HG02970 (cell line): ENCODE results near the gene PRAMEF5.
"Not testable (repeated sequence)": the region's sequence is repeated elsewhere in the genome, so short reads cannot be mapped to it uniquely, and the experiment has no call there.

ENCODE experiments used
- ATAC-seq: cut with Tn5 transposase; IDR thresholded peaks from one replicate; pipeline ENCODE4 v1.9.1; 2021; ENCODE audit warnings: mild to moderate bottlenecking, moderate library complexity, moderate number of reproducible peaks; ENCODE audit not compliant: unreplicated experiment, low FRiP score

PRAMEF5 gene

DNA sequence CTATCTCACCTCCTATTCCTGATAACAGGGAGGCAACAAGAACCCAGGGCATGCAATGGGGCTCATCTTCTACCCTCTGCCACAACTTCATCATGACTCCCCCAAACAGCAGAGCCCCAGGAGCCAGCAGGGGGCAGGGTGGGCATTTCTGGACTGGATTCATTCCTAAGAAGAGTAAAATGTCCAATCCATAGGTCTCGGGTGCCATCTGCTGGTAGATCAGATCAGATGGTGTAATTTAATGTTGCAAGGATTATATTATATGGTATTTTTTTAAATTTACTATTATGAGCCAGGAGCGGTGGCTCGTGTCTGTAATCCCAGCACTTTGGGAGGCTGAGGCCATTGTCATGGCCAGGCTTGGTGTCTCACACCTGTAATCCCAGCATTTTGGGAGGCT, 11.1 kb downstream of the PRAMEF5 start:
- ATAC-seq: not testable (repeated sequence)

DNA sequence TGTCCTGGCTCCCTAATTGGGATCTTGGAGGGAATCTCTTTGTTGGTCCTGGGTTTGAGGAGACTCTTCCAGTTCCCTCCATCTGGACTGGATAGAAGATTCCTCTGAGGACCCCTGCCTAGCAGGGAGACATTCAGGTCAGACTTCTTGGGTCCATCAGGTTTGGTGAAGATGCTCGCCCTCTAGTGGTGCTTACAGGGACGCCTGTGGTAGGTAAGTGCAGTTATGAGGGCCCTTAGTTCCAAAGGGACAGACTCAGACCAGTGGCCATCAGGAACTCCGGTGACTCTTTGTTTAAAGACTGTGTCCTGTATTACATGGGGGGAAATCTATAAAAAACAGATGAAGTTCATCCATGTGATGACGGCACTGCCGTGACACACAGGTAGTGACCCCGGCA, 23.0 kb downstream of the PRAMEF5 start:
- not testable (repeated sequence) for ATAC-seq

DNA sequence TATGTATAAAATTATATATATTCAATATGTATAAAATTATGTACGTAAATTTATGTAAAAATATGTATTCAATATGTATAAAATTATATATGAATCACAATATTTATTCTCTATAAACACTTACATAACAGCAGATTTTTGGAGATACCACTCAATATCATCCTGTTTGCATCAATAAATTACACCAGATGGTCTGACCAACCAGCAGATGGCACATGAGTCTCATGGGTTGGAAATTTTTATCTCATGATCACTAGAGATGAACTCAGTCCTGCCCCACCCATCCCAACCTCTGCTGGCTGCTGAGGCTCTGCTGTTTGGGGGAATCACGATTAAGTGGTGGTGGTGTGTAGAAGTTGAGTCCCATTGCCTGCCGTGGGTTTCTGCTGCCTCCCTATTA, 25.6 kb downstream of the PRAMEF5 start:
- ATAC-seq: not testable (repeated sequence)

DNA sequence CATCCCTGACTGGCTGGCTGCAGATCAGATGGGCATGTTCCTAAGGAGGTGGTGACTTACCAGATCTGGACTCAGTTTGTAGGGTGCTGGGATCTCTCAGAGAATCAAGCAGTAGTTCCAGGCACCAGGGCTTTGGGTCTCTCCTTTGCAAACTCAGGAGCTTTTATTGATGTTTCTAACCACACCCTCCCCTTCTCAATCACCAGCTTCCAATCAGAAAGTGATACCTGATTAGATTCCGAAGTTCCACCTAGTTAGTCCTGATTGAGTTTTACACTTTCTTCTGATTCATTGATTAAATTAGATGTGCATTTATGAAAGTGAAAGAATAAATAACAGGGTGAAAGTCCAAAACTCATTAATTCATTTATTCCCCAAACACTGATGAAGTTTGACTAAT, 31.0 kb downstream of the PRAMEF5 start, which contains the start of gene PRAMEF8:
PRAMEF8 (minus strand) TSS at position 101 of the 400 bp plus-strand sequence. CDS start 1,046 bp downstream, outside the sequence.
- ATAC-seq: not testable (repeated sequence)

DNA sequence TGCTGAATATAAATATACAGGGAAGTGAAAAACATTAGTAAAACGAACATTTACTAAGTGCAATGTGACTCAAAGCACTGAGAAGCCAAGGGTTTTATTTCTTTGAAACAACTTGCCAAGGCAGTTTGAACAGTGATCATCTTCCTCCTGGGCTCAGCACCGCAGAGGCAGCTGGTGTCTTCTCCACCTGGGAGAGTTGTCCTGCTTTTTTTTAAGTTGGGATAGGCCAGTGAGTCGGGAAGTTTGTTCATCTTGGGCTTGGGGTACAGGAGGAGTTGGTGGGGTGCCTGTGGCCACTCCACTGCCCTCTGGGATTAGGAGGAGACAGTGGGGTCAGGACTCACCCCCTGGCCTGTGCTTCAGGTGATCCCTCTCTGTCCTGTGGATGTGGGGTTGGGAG, 35.0 kb downstream of the PRAMEF5 start:
- ATAC-seq: not testable (repeated sequence)

DNA sequence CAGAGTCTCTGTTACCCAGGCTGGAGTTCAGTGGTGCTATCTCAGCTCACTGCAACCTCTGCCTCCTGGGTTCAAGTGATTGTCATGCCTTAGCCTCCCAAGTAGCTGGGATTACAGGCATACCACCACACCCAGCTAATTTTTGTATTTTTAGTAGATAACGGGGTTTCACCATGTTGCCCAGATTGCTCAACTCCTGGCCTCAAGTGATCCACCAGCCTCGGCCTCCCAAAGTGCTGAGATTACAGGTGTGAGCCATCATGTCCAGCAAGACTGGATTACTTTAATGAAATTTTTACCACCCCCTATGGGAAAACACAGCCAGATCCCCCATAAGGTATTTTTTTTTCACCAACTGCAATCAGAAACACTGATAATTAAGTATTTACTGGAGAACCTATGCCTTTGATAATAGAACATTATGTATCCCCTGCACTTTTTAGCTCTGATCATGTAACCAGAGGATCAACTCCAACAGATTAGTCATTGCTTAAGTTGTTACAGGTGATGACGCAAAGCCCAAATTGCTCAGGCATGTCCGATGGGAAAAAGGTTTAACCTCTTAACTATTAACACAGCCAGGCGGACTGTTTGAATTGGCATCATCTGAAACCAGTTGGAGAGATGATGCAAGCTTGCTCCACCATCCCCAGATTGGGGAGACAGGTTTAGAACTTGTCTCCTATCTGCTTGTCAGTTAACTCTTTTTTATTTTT, 43.4 kb downstream of the PRAMEF5 start:
- not testable (repeated sequence) for ATAC-seq

DNA sequence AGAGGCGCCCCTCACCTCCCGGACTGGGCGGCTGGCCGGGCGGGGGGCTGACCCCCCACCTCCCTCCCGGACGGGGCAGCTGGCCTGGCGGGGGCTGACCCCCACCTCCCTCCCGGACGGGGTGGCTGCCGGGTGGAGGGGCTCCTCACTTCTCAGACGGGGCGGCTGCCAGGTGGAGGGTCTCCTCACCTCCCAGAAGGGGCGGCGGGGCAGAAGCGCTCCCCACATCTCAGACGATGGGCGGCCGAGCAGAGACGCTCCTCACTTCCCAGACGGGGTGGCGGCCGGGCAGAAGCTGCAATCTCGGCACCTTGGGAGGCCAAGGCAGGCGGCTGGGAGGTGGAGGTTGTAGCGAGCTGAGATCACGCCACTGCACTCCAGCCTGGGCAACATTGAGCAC, 44.7 kb downstream of the PRAMEF5 start:
- ATAC-seq: not testable (repeated sequence)

DNA sequence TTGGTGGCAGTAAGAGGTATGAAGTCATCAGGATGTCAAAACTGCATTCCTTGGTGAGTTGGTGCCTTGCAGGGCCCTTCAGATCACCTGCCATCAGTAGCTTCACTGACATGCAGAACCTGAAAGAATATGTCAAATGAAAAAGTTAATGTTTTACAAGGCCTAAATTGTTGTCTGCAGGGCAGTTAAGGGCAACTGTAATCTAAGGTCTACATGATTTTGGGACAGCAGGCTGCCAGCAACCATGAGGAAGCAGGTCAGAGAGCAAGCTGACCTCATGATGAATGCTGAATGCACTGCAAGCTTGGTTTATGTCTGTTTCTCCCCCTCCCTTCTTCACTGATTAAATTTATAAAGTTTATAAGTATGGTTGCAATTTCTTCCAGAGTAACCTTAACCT, 48.2 kb downstream of the PRAMEF5 start:
- ATAC-seq: not testable (repeated sequence)

DNA sequence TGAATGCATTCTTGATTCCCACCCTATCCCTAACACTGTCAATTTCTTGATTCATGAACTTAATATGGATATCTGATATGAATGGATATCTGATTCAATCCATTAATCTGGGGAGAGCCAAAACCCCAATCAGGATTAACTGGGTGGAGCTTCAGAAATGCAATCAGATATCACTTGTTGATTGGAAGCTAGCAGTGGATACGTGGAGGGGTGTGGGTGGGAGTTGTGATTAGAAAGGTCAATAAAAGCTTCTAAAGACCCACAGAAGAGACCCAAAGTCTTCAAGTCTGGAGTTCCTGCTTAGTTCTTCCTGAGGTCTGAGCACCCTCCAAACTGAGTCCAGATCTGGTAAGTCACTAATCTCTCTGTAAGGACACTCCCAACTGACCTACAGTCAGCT, 49.2 kb downstream of the PRAMEF5 start, which contains the start of gene PRAMEF33:
PRAMEF33 (plus strand) TSS at position 301 of the 400 bp plus-strand sequence. CDS start 2,416 bp downstream, outside the sequence.
- ATAC-seq: not testable (repeated sequence)
